HG02870 (cell line): ENCODE measurements around the gene COG4.

ENCODE experiments used
- ATAC-seq: cut with Tn5 transposase; IDR thresholded peaks from one replicate; pipeline ENCODE4 v1.9.1; 2021; ENCODE audit warnings: mild to moderate bottlenecking, moderate library complexity; ENCODE audit not compliant: unreplicated experiment

COG4 gene

DNA sequence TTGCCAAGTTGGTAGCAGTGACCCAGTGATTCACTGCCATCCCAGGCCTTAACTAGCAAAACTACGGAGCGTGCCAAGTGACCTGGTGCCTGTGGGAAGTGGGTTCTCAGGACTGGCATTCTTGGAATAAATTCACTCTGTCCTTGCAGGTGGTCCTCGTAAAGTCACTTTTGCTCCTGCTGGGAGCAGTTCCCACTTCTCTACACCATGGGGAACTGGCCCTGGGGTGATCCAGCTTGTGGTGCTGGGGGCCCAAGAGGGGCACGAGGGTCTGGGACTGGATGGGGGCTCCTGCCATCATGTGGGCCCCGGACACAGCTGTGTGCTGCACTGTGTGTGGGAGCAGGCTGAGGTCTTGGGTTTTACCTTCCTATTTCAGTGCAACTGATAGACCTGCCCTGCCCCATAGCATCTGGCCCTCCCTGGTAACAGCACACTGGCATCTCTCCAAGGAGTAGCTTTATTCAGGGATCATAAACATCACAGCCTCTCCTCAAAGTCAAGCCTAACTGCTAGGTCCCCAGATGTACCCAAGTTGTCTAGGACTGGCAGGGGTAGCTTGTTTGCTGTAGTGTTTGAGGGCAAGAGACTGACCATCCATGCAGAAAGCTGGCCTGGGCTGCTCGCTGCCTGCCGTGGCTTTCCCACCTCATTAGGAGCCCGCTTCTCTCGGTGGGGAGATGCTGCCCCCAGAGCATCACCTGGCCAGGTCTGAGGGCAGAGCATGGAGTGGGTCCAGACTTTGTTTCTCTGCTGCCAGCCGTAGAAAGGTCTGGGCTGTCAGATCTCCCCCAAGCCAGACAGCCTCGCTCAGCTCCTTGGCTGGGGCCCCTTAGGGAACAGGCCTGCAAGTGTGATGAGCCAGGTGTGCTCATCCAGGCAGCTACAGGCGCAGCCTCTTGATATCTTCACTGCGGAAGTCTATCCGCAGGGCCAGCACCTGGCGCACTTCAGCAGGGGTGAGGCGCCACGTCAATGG, 42.9 kb downstream of the COG4 start:
- ATAC-seq = no peak

DNA sequence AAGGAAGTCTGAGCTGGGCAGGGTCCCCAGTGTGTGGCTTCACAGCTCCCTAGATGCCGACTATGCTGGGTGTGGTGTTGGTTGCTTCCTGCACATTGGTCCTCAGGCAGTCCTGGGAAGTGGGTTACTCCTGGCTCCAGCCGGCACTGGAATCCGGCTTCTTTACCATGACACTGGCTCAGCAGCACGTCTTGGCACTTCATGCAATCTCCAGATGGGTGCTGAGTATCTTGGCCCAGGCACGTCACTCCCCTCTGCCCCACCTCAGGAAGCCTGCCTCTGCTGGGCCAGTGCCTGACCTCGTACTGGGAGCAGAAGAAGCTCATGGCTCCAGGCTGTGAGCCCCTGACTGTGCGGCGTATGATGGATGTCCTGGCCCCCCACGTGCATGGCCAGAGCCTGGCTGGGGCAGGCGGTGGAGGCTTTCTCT, 44.4 kb downstream of the COG4 start:
- no peak for ATAC-seq

DNA sequence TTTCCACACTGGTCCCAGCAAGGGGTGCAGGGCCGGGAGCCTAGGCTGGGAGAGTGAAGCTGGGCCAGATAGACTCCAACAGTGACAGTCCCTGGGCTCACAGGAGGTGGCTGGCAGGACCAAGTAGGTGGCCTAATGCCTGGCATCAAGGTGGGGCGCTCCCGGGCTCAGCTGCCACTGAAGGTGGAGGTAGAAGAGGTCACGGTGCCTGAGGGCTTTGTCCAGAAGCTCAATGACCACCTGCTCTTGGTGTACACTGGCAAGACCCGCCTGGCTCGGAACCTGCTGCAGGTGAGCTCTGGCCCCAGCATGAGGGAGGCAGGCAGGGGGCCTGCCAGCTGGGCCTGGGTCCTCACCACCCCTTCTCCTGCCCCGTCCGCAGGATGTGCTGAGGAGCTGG, 45.2 kb downstream of the COG4 start:
- no peak for ATAC-seq

DNA sequence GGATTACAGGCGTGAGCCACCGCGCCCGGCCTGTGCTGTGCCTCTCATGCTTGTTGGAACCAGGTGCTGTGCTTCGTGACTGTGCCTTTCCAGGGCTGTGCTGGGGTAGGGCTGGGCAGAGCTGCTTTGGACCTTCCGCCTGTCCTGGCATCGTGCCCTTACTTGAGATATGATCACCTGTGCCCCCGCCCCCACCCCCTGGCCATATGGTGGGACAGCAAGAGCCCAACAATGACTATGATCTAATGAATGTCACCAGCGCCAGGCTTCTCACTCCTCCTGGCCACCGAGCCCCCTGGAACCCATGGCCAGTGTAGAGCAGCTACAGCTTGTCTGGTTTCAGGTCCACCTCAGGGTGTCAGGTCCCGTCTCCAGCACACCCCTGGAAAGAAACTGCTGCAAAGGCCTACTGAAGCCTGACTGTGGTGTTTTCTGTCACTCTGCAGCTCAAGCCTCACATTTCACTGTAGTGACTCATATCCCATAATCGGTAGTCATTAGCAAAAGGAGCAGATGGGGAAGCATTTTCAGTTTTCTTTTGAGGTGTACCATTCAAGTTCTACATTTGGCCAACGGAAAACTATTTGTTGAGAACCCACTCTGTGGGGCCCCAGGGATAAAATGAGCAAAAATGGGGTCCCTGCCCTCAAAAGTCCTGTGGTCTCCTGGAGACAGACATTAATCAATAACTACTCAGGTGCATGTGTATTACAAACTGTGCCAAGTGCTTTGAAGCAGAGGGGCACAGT, 46.9 kb downstream of the COG4 start:
- peak; percentile 89 for ATAC-seq

DNA sequence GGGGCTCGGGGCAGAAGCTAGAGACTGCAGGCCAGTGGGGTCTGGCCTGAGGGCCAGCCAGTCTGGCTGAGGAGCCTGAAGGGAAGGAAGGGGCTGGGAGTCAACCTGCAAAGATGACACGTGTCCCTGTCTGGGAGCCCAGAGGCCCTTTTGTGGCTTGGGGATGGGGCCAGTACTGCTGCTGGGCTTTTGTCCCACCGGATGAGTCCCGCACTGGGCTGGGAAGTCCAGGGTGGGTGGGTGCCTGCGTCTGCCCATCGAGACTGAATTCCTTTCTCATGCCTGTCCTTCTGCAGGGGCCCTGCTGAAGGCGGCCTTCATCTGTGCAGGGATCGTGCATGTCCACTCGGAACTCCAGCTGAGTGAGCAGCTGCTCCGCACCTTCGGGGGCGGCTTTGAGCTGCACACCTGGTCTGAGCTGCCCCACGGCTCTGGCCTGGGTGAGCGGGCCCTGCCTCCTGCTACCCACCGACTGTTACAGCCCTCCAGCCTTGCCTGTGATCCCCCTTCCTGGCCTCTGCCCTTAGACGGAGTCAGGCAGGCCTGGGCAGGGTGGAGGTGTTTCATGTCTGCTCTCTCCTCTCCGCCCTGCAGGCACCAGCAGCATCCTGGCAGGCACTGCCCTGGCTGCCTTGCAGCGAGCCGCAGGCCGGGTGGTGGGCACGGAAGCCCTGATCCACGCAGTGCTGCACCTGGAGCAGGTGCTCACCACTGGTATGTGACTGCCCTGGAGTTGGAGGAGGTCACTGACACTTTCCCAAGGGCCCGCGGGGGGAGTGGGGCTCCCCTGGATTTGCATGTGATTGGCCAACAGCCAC, 48.1 kb downstream of the COG4 start:
- ATAC-seq = no peak

DNA sequence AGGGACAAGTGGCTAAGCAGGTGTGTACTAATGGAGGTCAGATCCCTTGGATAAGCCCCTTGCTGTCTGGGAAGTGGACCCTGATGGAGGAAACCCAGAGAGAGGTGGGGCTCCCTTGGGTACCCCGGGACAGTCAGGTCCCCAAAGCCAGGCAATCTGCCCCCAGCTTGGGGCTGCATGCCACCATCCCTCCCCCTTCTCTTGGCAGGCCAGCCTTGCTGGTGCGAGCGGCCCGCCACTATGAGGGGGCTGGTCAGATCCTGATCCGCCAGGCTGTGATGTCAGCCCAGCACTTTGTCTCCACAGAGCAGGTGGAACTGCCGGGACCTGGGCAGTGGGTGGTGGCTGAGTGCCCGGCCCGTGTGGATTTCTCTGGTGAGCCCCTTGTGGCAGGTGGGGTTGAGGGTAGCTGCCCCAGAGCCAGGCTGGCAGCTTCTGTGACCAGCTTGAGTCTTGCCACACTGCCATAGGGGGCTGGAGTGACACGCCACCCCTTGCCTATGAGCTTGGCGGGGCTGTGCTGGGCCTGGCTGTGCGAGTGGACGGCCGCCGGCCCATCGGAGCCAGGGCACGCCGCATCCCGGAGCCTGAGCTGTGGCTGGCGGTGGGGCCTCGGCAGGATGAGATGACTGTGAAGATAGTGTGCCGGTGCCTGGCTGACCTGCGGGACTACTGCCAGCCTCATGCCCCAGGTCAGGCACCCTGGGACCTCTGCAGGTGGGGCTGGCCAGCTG, 48.9 kb downstream of the COG4 start:
- no peak for ATAC-seq

DNA sequence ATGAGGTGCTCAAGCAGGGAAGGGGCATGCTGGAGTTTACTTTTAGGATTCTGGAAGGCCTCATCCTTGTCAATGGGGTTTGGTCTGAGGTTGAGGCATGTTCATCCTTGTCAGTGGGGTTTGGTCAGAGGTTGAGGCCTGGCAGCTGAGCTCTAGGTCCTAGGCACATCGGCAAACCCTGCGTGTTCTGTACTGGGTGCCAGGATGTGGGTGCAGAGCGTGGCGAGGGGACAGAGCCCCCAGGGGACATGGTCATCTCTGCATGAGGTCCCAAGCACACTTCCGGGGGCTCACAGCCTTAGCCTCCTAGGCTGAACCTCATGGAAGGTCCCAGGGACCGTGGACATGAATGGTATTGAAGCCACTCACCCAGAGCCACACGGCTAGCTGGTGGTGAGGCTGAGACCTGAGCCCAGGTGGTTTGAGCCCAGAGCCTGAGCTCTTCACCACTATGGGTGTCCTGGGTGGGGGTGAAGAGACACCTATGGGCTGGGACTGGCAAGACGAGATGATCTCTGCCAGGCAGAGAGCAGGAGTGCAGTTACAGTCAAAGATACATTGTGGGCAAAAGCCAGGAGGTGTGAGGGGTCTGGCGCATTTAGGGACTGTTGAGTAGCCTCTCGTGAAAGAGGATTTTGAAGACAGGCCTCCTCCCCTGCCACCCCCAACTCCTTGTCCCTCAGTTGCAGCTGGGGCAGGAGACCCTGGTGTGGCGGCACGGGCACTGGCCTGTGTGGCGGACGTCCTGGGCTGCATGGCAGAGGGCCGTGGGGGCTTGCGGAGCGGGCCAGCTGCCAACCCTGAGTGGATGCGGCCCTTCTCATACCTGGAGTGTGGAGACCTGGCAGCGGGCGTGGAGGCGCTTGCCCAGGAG, 49.7 kb downstream of the COG4 start:
- no peak for ATAC-seq

DNA sequence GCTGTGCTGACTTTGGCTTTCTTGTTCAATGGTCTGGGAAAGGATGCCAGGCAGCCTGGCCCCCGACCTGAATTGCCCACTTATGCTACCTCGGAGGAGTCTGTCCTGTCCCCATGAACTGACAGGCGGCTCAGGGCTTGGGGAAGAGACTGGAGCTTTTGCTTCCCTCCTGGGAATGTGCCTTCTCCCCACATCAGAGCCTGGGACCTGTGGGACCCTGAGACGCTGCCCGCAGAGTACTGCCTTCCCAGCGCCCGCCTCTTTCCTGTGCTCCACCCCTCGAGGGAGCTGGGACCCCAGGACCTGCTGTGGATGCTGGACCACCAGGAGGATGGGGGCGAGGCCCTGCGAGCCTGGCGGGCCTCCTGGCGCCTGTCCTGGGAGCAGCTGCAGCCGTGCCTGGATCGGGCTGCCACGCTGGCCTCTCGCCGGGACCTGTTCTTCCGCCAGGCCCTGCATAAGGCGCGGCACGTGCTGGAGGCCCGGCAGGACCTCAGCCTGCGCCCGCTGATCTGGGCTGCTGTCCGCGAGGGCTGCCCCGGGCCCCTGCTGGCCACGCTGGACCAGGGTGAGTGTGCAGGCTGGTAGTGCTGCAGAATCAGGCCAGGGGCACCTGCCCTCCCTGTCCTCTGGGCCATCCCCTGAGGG, 50.4 kb downstream of the COG4 start:
- no peak for ATAC-seq

DNA sequence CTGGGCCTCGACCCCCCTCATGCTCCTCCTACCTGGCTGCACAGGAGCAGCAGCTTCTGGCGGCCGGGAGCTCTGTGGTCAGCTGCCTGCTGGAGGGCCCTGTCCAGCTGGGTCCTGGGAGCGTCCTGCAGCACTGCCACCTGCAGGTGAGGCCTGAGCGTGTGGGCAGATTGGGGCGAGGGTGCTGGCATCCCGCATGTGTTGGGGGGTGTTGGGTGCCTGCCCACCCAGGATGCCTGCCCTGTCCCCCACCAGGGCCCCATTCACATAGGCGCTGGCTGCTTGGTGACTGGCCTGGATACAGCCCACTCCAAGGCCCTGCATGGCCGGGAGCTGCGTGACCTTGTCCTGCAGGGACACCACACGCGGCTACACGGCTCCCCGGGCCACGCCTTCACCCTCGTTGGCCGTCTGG, 52.4 kb downstream of the COG4 start:
- no peak for ATAC-seq

DNA sequence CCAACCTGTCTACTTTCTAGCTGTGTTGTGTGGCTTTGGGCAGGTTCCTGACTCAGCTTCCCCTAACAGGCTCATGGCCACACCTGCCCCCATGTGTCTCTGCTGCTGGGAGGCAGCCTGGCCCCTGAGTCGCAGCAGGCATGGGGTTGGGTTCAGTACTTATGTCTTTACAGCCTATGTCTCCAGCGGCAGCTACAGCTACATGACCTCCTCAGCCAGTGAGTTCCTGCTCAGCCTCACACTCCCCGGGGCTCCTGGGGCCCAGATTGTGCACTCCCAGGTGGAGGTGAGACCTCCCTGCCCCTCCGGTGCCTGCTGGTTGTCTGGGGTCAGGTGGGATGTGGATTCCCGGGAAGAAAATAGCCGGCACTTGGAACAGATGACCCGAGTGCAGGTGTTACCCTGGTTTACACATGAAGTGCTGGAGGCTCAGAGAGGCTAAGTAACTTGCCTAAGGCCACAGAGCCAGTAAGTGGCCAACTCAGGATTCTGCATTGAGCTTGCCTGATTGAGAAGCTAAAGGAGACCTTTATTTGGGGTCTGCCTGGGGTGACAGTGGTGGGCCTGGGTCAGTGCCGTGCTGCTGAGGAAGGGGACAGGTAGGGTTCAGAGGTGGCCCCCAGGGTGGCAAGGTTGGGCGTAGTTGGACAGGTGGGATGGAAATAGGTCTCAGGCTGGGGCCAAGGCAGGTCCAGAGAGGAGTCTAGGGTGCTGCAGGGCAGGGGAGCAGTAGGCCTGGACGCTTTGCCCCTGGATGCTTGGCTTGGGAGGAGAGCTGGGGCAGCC, 53.0 kb downstream of the COG4 start:
- no peak for ATAC-seq

DNA sequence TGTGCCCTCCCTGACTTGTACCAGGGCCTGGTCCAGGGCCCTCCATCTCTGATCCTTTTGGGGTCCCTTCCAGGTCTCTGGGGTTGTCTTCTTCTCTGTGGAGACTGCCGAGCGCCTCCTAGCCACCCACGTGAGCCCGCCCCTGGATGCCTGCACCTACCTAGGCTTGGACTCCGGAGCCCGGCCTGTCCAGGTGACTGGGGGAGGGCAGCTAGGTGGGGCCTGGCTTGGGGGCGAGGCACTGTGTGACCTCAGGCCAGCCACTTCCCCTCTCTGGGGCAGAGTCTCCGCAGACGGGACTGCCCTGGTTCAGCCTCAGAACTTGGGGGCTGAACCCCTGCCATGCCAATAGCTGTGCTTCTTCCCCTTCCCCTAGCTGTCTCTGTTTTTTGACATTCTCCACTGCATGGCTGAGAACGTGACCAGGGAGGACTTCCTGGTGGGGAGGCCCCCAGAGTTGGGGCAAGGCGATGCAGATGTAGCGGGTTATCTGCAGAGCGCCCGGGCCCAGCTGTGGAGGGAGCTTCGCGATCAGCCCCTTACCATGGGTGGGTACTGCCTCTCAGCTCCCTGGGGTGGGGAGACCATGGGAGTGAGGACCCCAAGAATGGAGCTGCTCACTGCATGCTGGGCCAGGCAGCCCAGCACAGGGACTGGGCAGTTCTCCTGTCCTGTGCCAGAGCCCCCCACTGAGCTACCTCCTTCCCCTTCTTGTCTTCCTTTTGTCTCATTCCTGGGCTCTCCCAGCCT, 54.4 kb downstream of the COG4 start:
- no peak for ATAC-seq

DNA sequence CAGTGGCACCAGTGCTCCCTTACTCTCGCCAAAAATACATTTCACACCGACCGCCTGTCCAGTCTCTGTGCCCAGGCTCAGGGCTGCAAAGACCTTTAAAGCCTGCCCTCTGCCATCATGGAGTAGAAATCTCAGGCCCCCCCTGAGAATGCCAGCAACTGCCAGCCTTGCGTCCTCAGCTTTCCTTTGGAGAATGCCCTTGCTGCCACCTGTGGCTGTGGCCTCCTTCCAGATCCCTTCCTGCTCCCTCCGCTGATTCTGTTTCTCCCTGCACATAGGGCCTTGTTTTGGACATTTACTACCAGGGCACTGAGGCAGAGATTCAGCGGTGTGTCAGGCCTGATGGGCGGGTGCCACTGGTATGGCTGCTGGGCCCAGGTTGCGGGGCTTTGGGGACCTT, 55.7 kb downstream of the COG4 start:
- ATAC-seq = no peak

DNA sequence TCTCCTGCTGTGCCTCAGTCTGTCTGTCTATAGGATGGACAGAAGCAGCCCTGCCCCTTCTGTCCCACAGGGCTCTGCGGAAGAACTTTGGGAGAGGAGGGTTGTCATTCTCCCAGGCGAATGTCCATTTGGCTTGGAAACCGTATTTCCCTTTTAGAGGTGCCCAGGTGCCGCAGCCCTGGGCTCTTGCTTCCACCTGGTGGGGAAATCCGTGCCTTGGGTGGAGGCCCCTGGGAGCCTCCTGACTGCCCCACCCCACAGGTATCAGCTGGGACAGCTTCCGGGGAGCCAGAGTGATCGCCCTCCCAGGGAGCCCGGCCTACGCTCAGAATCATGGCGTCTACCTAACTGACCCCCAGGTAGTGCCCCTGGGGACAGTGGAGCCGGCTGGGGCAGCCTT, 56.2 kb downstream of the COG4 start:
- no peak for ATAC-seq

DNA sequence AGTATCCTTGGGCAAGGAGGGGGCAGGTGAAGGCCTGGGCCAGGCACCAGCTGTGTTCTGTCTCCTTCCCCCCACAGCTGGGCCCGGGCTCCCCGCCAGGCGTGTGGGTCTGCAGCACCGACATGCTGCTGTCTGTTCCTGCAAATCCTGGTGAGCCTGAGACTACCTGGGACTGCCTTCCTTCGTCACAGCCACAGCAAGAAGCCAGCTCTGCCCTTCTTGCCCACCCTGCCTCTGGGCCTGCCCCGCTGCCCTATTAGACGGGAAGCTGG, 56.6 kb downstream of the COG4 start:
- no peak for ATAC-seq

DNA sequence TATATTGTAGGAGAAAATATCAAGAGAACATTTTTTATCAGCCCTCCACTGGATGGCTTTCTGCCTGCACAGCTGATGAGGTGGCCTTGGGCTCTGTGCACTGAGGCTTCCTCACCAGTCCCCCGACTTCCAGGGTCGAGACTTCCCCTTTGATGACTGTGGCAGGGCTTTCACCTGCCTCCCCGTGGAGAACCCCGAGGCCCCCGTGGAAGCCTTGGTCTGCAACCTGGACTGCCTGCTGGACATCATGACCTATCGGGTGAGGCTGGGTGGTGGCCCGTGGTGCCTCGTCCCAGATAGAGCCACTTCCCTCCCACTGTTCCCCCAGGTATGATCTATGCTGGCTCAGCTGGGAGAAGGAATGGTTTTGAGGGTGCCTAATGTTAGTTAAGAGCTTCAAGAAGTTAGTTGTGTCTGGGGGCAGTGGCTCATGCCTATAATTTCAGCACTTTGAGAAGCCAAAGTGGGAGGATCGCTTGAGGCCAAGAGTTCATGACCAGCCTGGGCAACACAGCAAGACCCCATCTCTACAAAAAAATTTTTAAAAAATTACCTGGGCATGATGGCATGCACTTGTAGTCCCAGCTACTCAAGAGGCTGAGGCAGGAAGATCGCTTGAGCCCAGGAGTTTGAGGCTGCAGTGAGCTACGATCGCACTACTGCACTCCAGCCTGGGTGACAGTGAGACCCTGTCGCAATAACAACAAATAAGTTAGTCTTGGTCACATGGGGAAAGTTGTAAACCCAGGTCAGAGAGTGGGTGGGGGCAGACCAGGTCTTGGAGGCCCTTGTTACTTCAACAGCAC, 57.2 kb downstream of the COG4 start:
- no peak for ATAC-seq

DNA sequence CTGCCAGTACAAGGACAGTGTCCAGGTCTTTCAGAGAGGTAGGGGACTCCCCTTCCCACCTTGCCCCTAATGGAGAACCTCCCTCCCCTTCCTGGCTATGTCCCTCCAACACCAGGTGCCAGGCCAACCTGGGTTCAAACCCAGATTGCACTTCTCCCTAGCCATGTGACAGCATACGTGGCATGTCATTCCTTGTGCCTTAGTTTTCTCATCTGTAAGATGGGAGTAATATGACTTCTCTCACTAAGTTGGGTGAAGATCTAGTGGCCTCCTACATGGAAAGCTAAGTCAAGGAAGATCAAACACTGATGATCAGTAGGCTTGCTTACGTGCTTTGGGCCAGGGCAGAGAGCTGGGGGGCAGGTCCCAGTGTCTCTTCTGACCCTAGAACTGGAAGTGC, 60.1 kb downstream of the COG4 start:
- ATAC-seq = no peak

DNA sequence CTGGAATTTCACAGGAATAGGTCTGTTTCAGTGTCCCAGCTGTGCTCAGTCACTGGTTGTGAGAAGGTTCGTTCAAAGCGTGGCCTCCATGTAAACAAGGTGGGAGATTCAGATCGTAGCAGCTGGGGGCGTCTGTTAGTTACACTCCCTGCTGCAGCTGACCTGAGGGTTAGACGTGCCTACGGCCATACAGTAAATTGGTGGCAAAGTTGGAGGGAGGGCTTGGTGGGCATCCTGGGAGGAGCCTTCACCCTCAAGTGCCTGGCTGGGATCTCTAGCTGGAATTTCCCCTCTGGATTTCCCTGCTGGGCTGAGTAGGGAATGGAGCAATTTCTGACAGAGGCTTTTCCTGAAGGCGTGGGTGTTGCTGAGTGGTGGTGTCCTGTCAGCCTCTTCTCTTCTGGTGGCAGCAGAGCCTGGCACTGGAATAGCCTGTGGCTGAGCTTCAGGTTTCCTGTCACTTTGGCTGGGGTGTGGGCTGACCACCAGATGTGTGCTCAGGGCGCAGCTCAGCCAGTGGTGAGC, 62.6 kb downstream of the COG4 start:
- no peak for ATAC-seq
